ENCODE data around the gene KCNIP1.

The KCNIP1 gene

GRCh38 chr5:170625221-170626165 is 121.7 kb downstream of the KCNIP1 start:
- no peak for DNase-seq (ENCODE audit: low read depth)
- H3K4me3 ChIP-seq (ENCODE audit: control insufficient read depth, low read depth, low read length), result no peak overlapping the region
- no peak for TF ChIP-seq CTCF (conservative IDR thresholded peaks at IDR 0.05; ENCODE audit: control insufficient read depth, insufficient read depth, low read depth, low read length)

DNA sequence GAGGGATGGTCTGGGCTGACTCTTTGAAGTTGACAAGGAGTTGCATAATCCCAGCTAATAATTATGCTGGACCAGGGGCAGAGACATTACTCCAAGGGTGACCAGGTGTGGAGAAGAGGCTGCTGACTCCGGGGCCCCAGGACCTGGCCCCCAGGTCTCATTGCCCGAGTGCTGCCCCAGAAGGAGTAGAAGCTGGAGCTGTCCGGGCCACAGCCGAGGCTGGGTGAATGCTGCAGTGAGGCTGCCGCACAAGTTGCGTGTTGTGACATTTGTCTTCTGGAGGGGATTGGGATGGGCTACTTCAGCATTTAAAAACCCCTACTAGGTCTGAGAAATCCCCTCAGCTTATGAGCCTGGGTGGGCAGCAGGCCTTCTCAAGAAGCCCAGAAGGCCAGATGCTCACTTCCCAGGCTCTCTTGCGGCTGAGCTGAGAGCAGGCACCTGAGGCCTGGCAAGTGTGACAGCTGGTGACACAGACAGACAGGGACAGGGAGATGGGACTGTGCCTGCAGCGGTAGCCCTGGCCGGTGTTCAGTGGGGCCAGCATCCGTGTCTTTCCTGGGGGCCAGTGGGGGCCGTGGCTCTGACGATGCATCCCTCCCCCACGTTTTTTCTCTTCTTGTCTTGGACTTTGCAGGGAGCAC is 122.8 kb downstream of the KCNIP1 start:
- no peak for TF ChIP-seq CTCF (conservative IDR thresholded peaks at IDR 0.05; ENCODE audit: control insufficient read depth, insufficient read depth, low read depth, low read length)
- no peak overlapping the region for H3K4me3 ChIP-seq (ENCODE audit: control insufficient read depth, low read depth, low read length)

DNA sequence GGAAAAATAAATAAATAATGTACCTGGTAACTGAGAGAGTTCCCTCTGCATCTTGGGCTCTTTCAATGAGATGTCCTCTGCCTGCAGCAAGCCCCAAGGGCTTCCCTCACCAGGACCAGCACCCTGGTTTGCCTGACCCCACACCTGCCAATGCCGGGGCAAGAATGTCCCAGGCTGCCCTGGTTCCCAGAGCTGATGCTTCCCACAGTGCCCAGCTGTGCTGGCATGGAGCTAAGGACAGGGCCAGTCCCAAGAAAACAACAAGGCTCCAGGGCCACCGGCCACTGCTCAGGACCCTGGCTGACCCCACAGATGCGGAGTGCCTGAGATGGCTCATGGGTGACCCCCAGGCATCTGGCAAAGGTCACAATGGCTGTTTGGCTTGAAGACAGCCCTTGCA is 123.5 kb downstream of the KCNIP1 start:
- TF ChIP-seq CTCF (conservative IDR thresholded peaks at IDR 0.05; ENCODE audit: control insufficient read depth, insufficient read depth, low read depth, low read length), result no peak
- DNase-seq (ENCODE audit: low read depth), result no peak
- H3K4me3 ChIP-seq (ENCODE audit: control insufficient read depth, low read depth, low read length), result no peak overlapping the region

More for the DNA sequence above, 122.8 kb downstream of the KCNIP1 start:
- no peak for DNase-seq (ENCODE audit: low read depth)

DNA sequence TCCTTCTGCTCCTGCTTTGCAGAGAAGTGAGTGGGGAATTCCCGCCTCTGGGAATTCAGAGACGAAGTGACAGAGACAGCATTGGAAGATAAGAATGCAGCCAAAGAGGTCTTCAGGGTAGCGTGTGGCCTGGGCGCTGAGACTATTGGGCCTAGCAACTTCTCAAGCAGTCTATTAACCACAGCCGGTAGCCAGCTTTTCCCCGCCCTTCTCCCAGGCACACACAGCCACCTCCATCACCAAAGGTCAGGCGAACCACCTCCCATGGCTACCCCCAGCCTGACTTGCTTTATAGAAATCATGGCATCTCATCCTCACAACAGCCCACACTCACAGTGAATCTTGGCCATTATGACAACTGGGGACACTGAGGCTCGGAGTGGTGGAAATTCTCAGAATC is 124.2 kb downstream of the KCNIP1 start:
- H3K4me3 ChIP-seq (ENCODE audit: control insufficient read depth, low read depth, low read length), result no peak overlapping the region
- no peak for TF ChIP-seq CTCF (conservative IDR thresholded peaks at IDR 0.05; ENCODE audit: control insufficient read depth, insufficient read depth, low read depth, low read length)
- no peak for DNase-seq (ENCODE audit: low read depth)

DNA sequence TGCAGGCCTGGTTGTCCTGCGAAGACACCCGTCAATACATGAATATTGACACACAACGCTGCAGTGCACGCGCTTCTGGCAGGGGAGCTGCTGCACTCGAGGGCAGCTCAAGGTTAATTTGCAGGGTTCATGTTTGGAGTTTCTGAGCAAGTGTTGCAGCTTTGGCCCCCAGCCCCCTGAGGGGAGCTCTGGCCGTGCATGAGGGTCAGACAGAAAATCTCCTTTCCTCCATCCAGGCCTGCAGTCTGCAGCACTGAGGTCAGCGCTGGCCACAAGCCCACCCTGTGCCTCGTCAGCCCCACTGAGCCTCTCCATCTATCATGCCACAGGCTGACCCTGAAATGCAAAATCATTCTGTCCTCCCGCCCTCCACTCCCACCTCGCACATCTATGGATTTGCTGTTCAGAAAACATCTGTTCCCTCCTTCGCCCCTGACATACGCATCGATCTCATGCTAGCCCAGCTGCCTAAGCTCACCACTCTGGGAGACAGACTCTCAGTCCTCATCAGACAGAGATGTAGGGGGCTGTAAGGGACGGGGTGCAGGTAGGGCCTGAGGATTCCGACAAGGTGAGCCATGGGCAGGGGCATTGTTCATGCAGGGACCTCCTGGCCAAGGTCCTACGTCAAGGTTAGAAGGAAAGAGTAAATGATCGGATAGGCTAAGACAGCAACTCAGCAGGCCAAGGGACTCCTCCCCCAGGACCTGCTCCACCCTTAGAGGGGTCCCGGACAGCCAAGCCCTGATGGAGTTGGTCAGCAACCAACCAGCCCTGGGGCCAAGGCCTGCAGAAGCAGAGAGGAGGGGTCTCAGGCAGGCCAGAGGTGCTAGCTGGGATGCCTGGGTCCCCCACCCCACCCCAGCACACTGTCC is 125.1 kb downstream of the KCNIP1 start:
- DNase-seq (ENCODE audit: low read depth), result no peak
- no peak overlapping the region for H3K4me3 ChIP-seq (ENCODE audit: control insufficient read depth, low read depth, low read length)
- TF ChIP-seq CTCF (conservative IDR thresholded peaks at IDR 0.05; ENCODE audit: control insufficient read depth, insufficient read depth, low read depth, low read length), result no peak

DNA sequence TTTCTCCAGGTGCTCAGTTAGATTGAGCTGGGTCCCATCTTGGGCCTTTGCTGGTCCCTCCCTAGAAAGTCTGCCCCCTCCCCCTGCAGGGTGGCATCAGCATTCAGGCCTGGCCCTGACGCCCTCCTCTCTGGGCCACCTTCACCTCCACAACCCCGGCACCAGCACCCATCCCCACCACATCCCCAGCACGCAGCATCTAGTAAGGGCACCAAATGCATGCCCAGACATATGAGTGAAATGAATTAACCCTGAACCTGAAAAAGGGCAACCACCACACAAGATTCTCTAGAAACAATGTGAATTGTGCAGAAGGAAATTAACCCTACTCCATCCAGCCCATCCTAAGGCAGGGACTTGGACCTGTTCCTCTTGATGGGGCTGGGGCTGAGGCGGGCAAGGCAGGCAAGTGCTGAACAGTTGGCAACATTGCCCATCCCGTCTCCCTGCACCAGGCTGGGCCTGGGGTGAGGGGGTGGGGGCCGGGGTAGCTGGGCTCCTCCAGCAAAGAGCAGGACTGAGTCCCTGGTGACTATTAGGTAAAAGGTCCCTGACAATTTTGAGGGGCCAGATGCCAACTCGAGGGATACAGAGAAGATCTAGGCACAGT is 125.9 kb downstream of the KCNIP1 start:
- TF ChIP-seq CTCF (conservative IDR thresholded peaks at IDR 0.05; ENCODE audit: control insufficient read depth, insufficient read depth, low read depth, low read length), result no peak
- H3K4me3 ChIP-seq (ENCODE audit: control insufficient read depth, low read depth, low read length), result no peak overlapping the region

More for the DNA sequence above, 125.9 kb downstream of the KCNIP1 start:
- DNase-seq (ENCODE audit: low read depth), result no peak
